Caco-2 (cell line): ENCODE measurements around the gene ATXN10. TPM values are rescaled to one million over a fixed set of nuclear protein-coding genes. Genes with fewer than 3 reads are reported as not detected.

Source experiments
- BruUV-seq: library from RNA; stranded (reverse); fragments of 400-500 nt; replicated peaks from 2 replicates; lab custom pipeline; 2021; lab: Mats Ljungman, UMichigan
- CTCF ChIA-PET: fragments of 300-600 bp; sonication (Branson Sonifier 250); formaldehyde crosslinking; loops from one replicate; lab custom pipeline; 2022; ENCODE audit warnings: antibody characterized with exemption; lab: Charles Lee
- POLR2A ChIA-PET: fragments of 300-600 bp; sonication (Branson Sonifier 250); formaldehyde crosslinking; loops from one replicate; lab custom pipeline; 2022; ENCODE audit warnings: antibody characterized with exemption; lab: Charles Lee
- DNase-seq, 2 experiments: peaks; one replicate each; pipeline versions ENCODE4 v3.0.0 to v3.0.0-alpha.2; 2020 to 2022
- H3K27me3 ChIP-seq: replicated peaks from 2 replicates; pipeline ENCODE4 v1.6.0; 2011; ENCODE audit warnings: low read length; ENCODE audit not compliant: control insufficient read depth, insufficient read depth
- H3K36me3 ChIP-seq: 2 replicates; pipeline ENCODE4 v1.5.1; 2011; ENCODE audit warnings: low read length; ENCODE audit not compliant: control insufficient read depth, insufficient read depth
- H3K4me1 ChIP-seq: fragments of 250-450 bp; sonication (Bioruptor Pico); 2 replicates; pipeline ENCODE4 v1.5.1; 2020; ENCODE audit warnings: mild to moderate bottlenecking
- H3K4me3 ChIP-seq: 2 replicates; pipeline ENCODE4 v1.5.1; 2011; ENCODE audit warnings: low read depth, mild to moderate bottlenecking, control low read depth, low read length
- H3K9me3 ChIP-seq: fragments of 250-450 bp; sonication (Bioruptor Pico); 2 replicates; pipeline ENCODE4 v1.5.1; 2020; ENCODE audit warnings: mild to moderate bottlenecking, moderate library complexity
- H3K27ac Mint-ChIP-seq: one replicate; pipeline ENCODE4 v1.8.0; 2022; ENCODE audit warnings: mixed read lengths; ENCODE audit not compliant: unreplicated experiment
- H3K27me3 Mint-ChIP-seq: one replicate; pipeline ENCODE4 v1.8.0; 2022; ENCODE audit warnings: mixed read lengths; ENCODE audit not compliant: insufficient read depth, unreplicated experiment
- H3K36me3 Mint-ChIP-seq: one replicate; pipeline ENCODE4 v1.8.0; 2022; ENCODE audit warnings: mild to moderate bottlenecking, mixed read lengths; ENCODE audit not compliant: insufficient read depth, unreplicated experiment
- H3K4me1 Mint-ChIP-seq: one replicate; pipeline ENCODE4 v1.8.0; 2022; ENCODE audit warnings: low read depth, mixed read lengths; ENCODE audit not compliant: unreplicated experiment
- H3K4me3 Mint-ChIP-seq: one replicate; pipeline ENCODE4 v1.8.0; 2022; ENCODE audit warnings: mild to moderate bottlenecking, moderate library complexity, mixed read lengths; ENCODE audit not compliant: unreplicated experiment
- H3K9me3 Mint-ChIP-seq: one replicate; pipeline ENCODE4 v1.8.0; 2022; ENCODE audit warnings: mixed read lengths; ENCODE audit not compliant: unreplicated experiment
- intact Hi-C: fragments of 100-400 bp; cut with micrococcal nuclease; formaldehyde crosslinking; loops from one replicate; pipeline ENCODE4 v1.10.0; 2022; ENCODE audit not compliant: unreplicated experiment
- total RNA-seq: library from RNA; stranded (reverse); gene quantifications from 2 replicates; pipeline ENCODE4 v1.2.3, GENCODE V29; 2022
- TF ChIP-seq, protein P1 (sequence below), 2 experiments: fragments of 200-600 bp in 1 of 2; IDR thresholded peaks; 1 replicate in 1 of 2; 2 replicates in 1 of 2; pipeline versions ENCODE4 v1.5.1 to v1.8.0; 2011 to 2022; ENCODE audit warnings: antibody characterized with exemption in 1 of 2, control low read depth in 1 of 2, inconsistent platforms in 1 of 2, low read depth in 1 of 2, low read length in 1 of 2, mild to moderate bottlenecking in 1 of 2, moderate library complexity in 1 of 2; ENCODE audit not compliant: insufficient read depth in 1 of 2, severe bottlenecking in 1 of 2, unreplicated experiment in 1 of 2

ATXN10 gene
- total RNA-seq, 1 experiment from 2014 or later: 155 TPM

DNA sequence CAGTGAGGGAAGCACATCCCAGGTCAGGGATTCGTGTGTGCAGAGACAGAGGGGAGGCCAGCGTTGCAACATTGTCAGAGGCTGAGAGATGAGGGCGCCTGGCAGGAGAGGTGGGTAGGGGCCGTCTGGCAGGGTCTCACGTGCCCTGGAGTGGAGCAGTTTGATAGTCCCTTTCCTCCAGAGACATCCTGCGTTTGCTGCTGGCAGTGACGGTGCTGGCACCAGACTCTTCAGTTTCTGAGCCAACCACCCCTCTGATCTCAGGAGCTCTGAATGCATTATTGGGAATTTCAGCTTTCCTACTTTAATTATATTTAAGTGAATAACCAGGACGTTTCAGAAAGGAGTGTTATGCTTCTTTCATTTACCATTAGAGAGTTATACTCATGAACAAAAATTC is 168.8 kb downstream of the ATXN10 start:
- Mint-ChIP-seq H3K27ac (no peak overlapping the region), H3K4me3 (no peak overlapping the region), H3K4me1 (no peaks in the 10 kb centered on the region), H3K27me3 (no peaks in the 10 kb centered on the region), H3K36me3 (peaks cover 14% of the 10 kb centered on the region), H3K9me3 (no peaks in the 10 kb centered on the region)
- intact Hi-C loops: no loop called here
- ChIA-PET CTCF (no interaction called here), POLR2A (no interaction called here)
- Histone ChIP-seq H3K4me1 (no peaks in the 10 kb centered on the region), H3K27me3 (no peaks in the 10 kb centered on the region), H3K4me3 (no peak overlapping the region), H3K9me3 (no peaks in the 10 kb centered on the region), H3K36me3 (no peaks in the 10 kb centered on the region)
- BruUV-seq: no TSS peak
- no peak for DNase-seq
- TF ChIP-seq, protein P1, sequence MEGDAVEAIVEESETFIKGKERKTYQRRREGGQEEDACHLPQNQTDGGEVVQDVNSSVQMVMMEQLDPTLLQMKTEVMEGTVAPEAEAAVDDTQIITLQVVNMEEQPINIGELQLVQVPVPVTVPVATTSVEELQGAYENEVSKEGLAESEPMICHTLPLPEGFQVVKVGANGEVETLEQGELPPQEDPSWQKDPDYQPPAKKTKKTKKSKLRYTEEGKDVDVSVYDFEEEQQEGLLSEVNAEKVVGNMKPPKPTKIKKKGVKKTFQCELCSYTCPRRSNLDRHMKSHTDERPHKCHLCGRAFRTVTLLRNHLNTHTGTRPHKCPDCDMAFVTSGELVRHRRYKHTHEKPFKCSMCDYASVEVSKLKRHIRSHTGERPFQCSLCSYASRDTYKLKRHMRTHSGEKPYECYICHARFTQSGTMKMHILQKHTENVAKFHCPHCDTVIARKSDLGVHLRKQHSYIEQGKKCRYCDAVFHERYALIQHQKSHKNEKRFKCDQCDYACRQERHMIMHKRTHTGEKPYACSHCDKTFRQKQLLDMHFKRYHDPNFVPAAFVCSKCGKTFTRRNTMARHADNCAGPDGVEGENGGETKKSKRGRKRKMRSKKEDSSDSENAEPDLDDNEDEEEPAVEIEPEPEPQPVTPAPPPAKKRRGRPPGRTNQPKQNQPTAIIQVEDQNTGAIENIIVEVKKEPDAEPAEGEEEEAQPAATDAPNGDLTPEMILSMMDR (IDR thresholded peaks at IDR 0.05; ENCODE audit: insufficient read depth in 1 of 2, low read depth in 1 of 2, low read length in 1 of 2, severe bottlenecking in 1 of 2, unreplicated experiment in 1 of 2): no peak

GRCh38 chr22:45842291-45842991 is 170.8 kb downstream of the ATXN10 start:
- no peak for DNase-seq
- Histone ChIP-seq H3K9me3 (no peaks in the 10 kb centered on the region), H3K4me1 (no peaks in the 10 kb centered on the region), H3K4me3 (no peak overlapping the region), H3K27me3 (no peaks in the 10 kb centered on the region), H3K36me3 (no peaks in the 10 kb centered on the region)
- Mint-ChIP-seq H3K27ac (no peak overlapping the region), H3K4me1 (no peaks in the 10 kb centered on the region), H3K9me3 (no peaks in the 10 kb centered on the region), H3K36me3 (peaks cover 16% of the 10 kb centered on the region), H3K4me3 (no peak overlapping the region), H3K27me3 (no peaks in the 10 kb centered on the region)
- intact Hi-C loops: no loop called here
- POLR2A ChIA-PET: no interaction called here
- no TSS peak for BruUV-seq
- CTCF ChIA-PET: no interaction called here
- TF ChIP-seq, protein P1 (IDR thresholded peaks at IDR 0.05; ENCODE audit: insufficient read depth in 1 of 2, low read depth in 1 of 2, low read length in 1 of 2, severe bottlenecking in 1 of 2, unreplicated experiment in 1 of 2): no peak

DNA sequence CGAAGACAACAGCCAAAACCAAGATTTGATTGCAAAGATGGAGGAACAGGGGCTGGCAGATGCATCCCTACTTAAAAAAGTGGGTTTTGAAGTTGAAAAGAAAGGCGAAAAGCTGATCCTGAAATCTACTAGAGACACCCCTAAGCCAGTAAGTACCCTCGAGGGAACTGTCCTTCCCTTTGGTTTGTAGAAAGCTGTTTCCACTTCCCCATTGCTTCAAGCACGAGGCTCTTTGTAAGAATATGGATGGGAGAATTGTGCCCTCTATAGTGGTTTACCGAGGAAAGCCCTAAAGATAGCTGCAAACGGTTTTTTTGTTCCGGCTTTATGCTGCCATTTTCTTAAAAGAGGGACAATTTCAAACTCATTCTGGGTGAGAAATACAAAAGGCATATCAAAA is 171.4 kb downstream of the ATXN10 start:
- no peaks in the 10 kb centered on the region for H3K27me3 Mint-ChIP-seq
- no peaks in the 10 kb centered on the region for H3K9me3 Mint-ChIP-seq
- Histone ChIP-seq H3K27me3 (no peaks in the 10 kb centered on the region), H3K9me3 (no peaks in the 10 kb centered on the region), H3K4me3 (no peak overlapping the region), H3K36me3 (no peaks in the 10 kb centered on the region), H3K4me1 (no peaks in the 10 kb centered on the region)
- TF ChIP-seq, protein P1 (IDR thresholded peaks at IDR 0.05; ENCODE audit: insufficient read depth in 1 of 2, low read depth in 1 of 2, low read length in 1 of 2, severe bottlenecking in 1 of 2, unreplicated experiment in 1 of 2): no peak
- no peak for DNase-seq
- POLR2A ChIA-PET: no interaction called here
- intact Hi-C loops: no loop called here
- peaks cover 22% of the 10 kb centered on the region for H3K36me3 Mint-ChIP-seq
- BruUV-seq: no TSS peak
- H3K27ac Mint-ChIP-seq: no peak overlapping the region
- no peaks in the 10 kb centered on the region for H3K4me1 Mint-ChIP-seq
- no peak overlapping the region for H3K4me3 Mint-ChIP-seq
- CTCF ChIA-PET: no interaction called here
